K562 (cell line): ENCODE results near the gene LRRC37A3.
"Not testable (repeated sequence)": the region's sequence is repeated elsewhere in the genome, so short reads cannot be mapped to it uniquely, and the experiment has no call there.

Source experiments
- ERF ChIP-seq: fragments of 450-650 bp; formaldehyde crosslinking; IDR thresholded peaks from 2 replicates; pipeline ENCODE4 v1.4.0; 2020; ENCODE audit warnings: mild to moderate bottlenecking, mixed read lengths
- HDAC2 ChIP-seq: fragments of 450-650 bp; IDR thresholded peaks from 2 replicates; pipeline ENCODE4 v1.6.1; 2016; ENCODE audit warnings: mild to moderate bottlenecking
- JUN ChIP-seq, 2 experiments: sonication (generic) in 1 of 2; formaldehyde crosslinking in 1 of 2; IDR thresholded peaks; 2 replicates each; pipeline versions ENCODE4 v1.6.1 to v1.8.0; 2012 to 2022; ENCODE audit warnings: borderline replicate concordance in 2 of 2, mild to moderate bottlenecking in 2 of 2, improper control_type of control experiment in 1 of 2, low read depth in 1 of 2, low read length in 1 of 2, missing genetic modification reagents in 1 of 2
- RFX5 ChIP-seq: IDR thresholded peaks from 2 replicates; pipeline ENCODE4 v1.6.1; 2011; ENCODE audit warnings: low read depth, mild to moderate bottlenecking, improper control_type of control experiment, low read length
- ZZZ3 ChIP-seq: fragments of 450-650 bp; IDR thresholded peaks from 2 replicates; pipeline ENCODE4 v1.6.1; 2016; ENCODE audit warnings: antibody characterized with exemption, mild to moderate bottlenecking, moderate library complexity

DNA sequence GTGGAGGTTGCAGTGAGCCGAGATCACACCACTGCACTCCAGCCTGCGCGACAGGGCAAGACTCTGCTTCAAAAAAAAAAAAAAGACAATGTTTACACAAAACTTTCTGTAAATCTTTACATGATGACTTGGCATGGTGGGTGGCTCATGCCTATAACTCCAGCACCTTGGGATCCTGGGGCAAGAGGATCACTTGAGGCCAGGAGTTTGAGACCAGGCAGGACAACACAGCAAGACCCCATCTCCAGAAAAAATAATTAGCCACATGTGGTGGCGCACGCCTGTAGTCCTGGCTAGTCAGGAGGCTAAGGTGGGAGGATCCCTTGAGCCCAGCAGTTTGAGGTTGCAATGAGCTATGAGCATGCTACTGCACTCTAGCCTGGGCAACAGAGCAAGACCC, 15.2 kb downstream of the LRRC37A3 start:
- not testable (repeated sequence) for TF ChIP-seq RFX5; ERF (CRISPR knock-in tag); ZZZ3; HDAC2; JUN (IDR thresholded peaks at IDR 0.05; ENCODE audit: borderline replicate concordance, low read depth, low read length); JUN (CRISPR knock-in tag; IDR thresholded peaks at IDR 0.05; ENCODE audit: borderline replicate concordance)
